HCT116 (cell line): ENCODE results near the gene CYSRT1. TPM values are rescaled to one million over a fixed set of nuclear protein-coding genes. Genes with fewer than 3 reads are reported as not detected.

Experiments used
- ATAC-seq: fragments of 200-7000 bp; cut with Tn5 transposase; 2 replicates; pipeline ENCODE4 v1.9.1; 2020; ENCODE audit warnings: mild to moderate bottlenecking, moderate library complexity
- BruUV-seq: library from RNA; stranded (reverse); fragments of 400-500 nt; replicated peaks from 2 replicates; lab custom pipeline; 2021; lab: Mats Ljungman, UMichigan
- CTCF ChIA-PET: fragments of 300-600 bp; sonication (Branson Sonifier 250); formaldehyde crosslinking; loops from one replicate; lab custom pipeline; 2021; ENCODE audit warnings: antibody characterized with exemption; lab: Charles Lee
- POLR2A ChIA-PET: fragments of 300-600, 350-600 bp; sonication (Branson Sonifier 250); formaldehyde crosslinking; loops from one replicate; lab custom pipeline; 2021; ENCODE audit warnings: antibody characterized with exemption; lab: Charles Lee
- RAD21 ChIA-PET, 2 experiments: fragments of 300-600 bp; sonication (Branson Sonifier 250); formaldehyde crosslinking; loops; one replicate each; lab custom pipeline; 2023; ENCODE audit warnings: low total read pairs in 2 of 2; ENCODE audit not compliant: uncharacterized antibody in 2 of 2, unreplicated experiment in 2 of 2, low non-redundant PET in 1 of 2; lab: Charles Lee
- DNase-seq: peaks from one replicate; pipeline ENCODE4 v3.0.0-alpha.2; 2010; ENCODE audit warnings: low read depth, low spot score
- H2AFZ ChIP-seq: fragments of 200-600 bp; shearing (Covaris generic), sonication (generic); 2 replicates; pipeline ENCODE4 v1.6.1; 2017; ENCODE audit warnings: low read depth, mixed run types, mixed read lengths, antibody characterized with exemption, low read length; ENCODE audit not compliant: poor library complexity, severe bottlenecking
- H3K27ac ChIP-seq: 2 replicates; pipeline ENCODE4 v1.5.1; 2012; ENCODE audit warnings: low read depth, low read length
- H3K27me3 ChIP-seq: fragments of 200-600 bp; sonication (generic); 2 replicates; pipeline ENCODE4 v1.6.1; 2016; ENCODE audit warnings: mixed run types, low read length, mixed read lengths; ENCODE audit not compliant: insufficient read depth
- H3K36me3 ChIP-seq, 2 experiments: fragments of 200-500 bp in 1 of 2; fragments of 200-600 bp in 1 of 2; sonication (Bioruptor generic) in 1 of 2; sonication (generic) in 1 of 2; 2 replicates each; pipeline versions ENCODE4 v1.5.1 to v1.6.1; 2014 to 2016; ENCODE audit warnings: low read length in 2 of 2, inconsistent platforms in 1 of 2, mixed read lengths in 1 of 2, mixed run types in 1 of 2; ENCODE audit not compliant: insufficient read depth in 2 of 2, control insufficient read depth in 1 of 2
- H3K4me1 ChIP-seq, 2 experiments: fragments of 200-600 bp in 1 of 2; sonication (generic) in 1 of 2; 2 replicates each; pipeline versions ENCODE4 v1.5.1 to v1.6.1; 2012 to 2017; ENCODE audit warnings: low read length in 2 of 2, inconsistent platforms in 1 of 2, mild to moderate bottlenecking in 1 of 2, mixed read lengths in 1 of 2, mixed run types in 1 of 2, moderate library complexity in 1 of 2; ENCODE audit not compliant: insufficient read depth in 2 of 2, control insufficient read depth in 1 of 2
- H3K4me2 ChIP-seq: fragments of 200-600 bp; sonication (generic); 2 replicates; pipeline ENCODE4 v1.6.1; 2017; ENCODE audit warnings: mixed run types, low read length, mixed read lengths
- H3K4me3 ChIP-seq, 2 experiments: fragments of 200-600 bp in 1 of 2; sonication (generic) in 1 of 2; replicated peaks in 1 of 2; 2 replicates each; pipeline ENCODE4 v1.5.1; 2011 to 2016; ENCODE audit warnings: low read length in 2 of 2, control low read depth in 1 of 2, low read depth in 1 of 2, mild to moderate bottlenecking in 1 of 2, mixed read lengths in 1 of 2, mixed run types in 1 of 2
- H3K79me2 ChIP-seq: fragments of 200-600 bp; sonication (generic); 2 replicates; pipeline ENCODE4 v1.6.1; 2017; ENCODE audit warnings: mild to moderate bottlenecking, mixed run types, low read length, moderate library complexity, mixed read lengths; ENCODE audit not compliant: insufficient read depth
- H3K9ac ChIP-seq: fragments of 200-600 bp; sonication (generic); 2 replicates; pipeline ENCODE4 v1.6.1; 2016; ENCODE audit warnings: low read length, mixed read lengths
- H3K9me2 ChIP-seq: fragments of 200-600 bp; sonication (generic), shearing (Covaris generic); 2 replicates; pipeline ENCODE4 v1.6.1; 2017; ENCODE audit warnings: mixed run types, mild to moderate bottlenecking, moderate library complexity; ENCODE audit not compliant: insufficient read depth
- H3K9me3 ChIP-seq, 2 experiments: fragments of 200-500 bp in 1 of 2; fragments of 200-600 bp in 1 of 2; sonication (Bioruptor generic) in 1 of 2; sonication (generic) in 1 of 2; 2 replicates each; pipeline ENCODE4 v1.6.1; 2014 to 2017; ENCODE audit warnings: low read length in 2 of 2, mixed read lengths in 2 of 2, inconsistent platforms in 1 of 2, low read depth in 1 of 2, mild to moderate bottlenecking in 1 of 2, mixed run types in 1 of 2, moderate library complexity in 1 of 2; ENCODE audit not compliant: control insufficient read depth in 1 of 2, insufficient read depth in 1 of 2
- H4K20me1 ChIP-seq: fragments of 200-600 bp; sonication (generic), shearing (Covaris generic); 2 replicates; pipeline ENCODE4 v1.6.1; 2017; ENCODE audit warnings: mixed run types, mild to moderate bottlenecking, moderate library complexity; ENCODE audit not compliant: insufficient read depth
- CTCF ChIP-seq, 3 experiments: fragments of 200-600 bp in 1 of 3; sonication (generic) in 1 of 3; IDR thresholded peaks in 2 of 3; conservative IDR thresholded peaks in 1 of 3; 2 replicates each; pipeline ENCODE4 v1.5.1; 2012 to 2017; ENCODE audit warnings: low read depth in 2 of 3, low read length in 2 of 3, antibody characterized with exemption in 1 of 3, borderline replicate concordance in 1 of 3, control low read depth in 1 of 3, mild to moderate bottlenecking in 1 of 3, mixed read lengths in 1 of 3, mixed run types in 1 of 3, moderate library complexity in 1 of 3; ENCODE audit not compliant: insufficient read depth in 1 of 3
- FOSL1 ChIP-seq: IDR thresholded peaks from 2 replicates; pipeline ENCODE4 v1.6.1; 2012; ENCODE audit warnings: low read depth
- POLR2A ChIP-seq: IDR thresholded peaks from 2 replicates; pipeline ENCODE4 v1.7.0; 2011; ENCODE audit warnings: borderline replicate concordance; ENCODE audit not compliant: insufficient read depth, insufficient read length; ENCODE audit errors: extremely low read depth
- POLR2AphosphoS5 ChIP-seq: IDR thresholded peaks from 2 replicates; pipeline ENCODE4 v1.6.1; 2011; ENCODE audit warnings: mild to moderate bottlenecking, low read depth, low read length, moderate library complexity
- TCF7L2 ChIP-seq: IDR thresholded peaks from 2 replicates; pipeline ENCODE4 v1.7.0; 2011; ENCODE audit warnings: borderline replicate concordance, inconsistent platforms; ENCODE audit not compliant: insufficient read depth, insufficient read length; ENCODE audit errors: extremely low read depth
- YY1 ChIP-seq: IDR thresholded peaks from 2 replicates; pipeline ENCODE4 v1.6.1; 2011; ENCODE audit warnings: low read length, low read depth, moderate library complexity, mild to moderate bottlenecking; ENCODE audit not compliant: insufficient replicate concordance; ENCODE audit errors: extremely low read depth
- ZFX ChIP-seq: fragments of 450-650 bp; IDR thresholded peaks from 2 replicates; pipeline ENCODE4 v1.6.1; 2017
- ZNF274 ChIP-seq: fragments of 200-500 bp; sonication (Bioruptor generic); IDR thresholded peaks from 2 replicates; pipeline ENCODE4 v1.6.1; 2014; ENCODE audit warnings: mild to moderate bottlenecking, low read depth, low read length, inconsistent platforms
- intact Hi-C: fragments of 100-400 bp; cut with micrococcal nuclease; formaldehyde crosslinking; loops from 2 replicates; pipeline ENCODE4 v1.10.0; 2022
- total RNA-seq: library from RNA; stranded (reverse); gene quantifications from one replicate; pipeline ENCODE4 v1.2.1, GENCODE V29; 2021; ENCODE audit not compliant: unreplicated experiment
- TF ChIP-seq, protein P1 (sequence below): IDR thresholded peaks from 2 replicates; pipeline ENCODE4 v1.6.1; 2012

The CYSRT1 gene
- total RNA-seq, 1 experiment from 2014 or later, result 4.3 TPM

- H3K27ac ChIP-seq, result peak within 1 kb of the TSS; percentile 85
- H3K79me2 ChIP-seq, result peaks cover 44% of the 10 kb centered on the region
- 0 out of 4 replicates have a peak, but pooled peaks cover 0 to 3% of the 10 kb centered on the region in 2 experiments for H3K36me3 ChIP-seq
- H2AFZ ChIP-seq, result no peak within 1 kb of the TSS
- ChIA-PET POLR2A (interaction anchor here (0.8 to 1.2 kb wide), 12 partner anchors 10 to 132 kb away, joined by 3 to 17 read pairs (median 4); partner anchors contain the start of genes ANAPC2, MAN1B1, RNF224 and SSNA1), CTCF (interaction anchor here (0.5 to 2.0 kb wide), 6 partner anchors 12 to 151 kb away, joined by 3 to 7 read pairs (median 3); partner anchors contain the start of genes CYSRT1 and RNF224), RAD21 (interaction anchor here in 1 of 2 experiments (1.1 kb wide), 1 partner anchor 11 kb away, joined by 4 read pairs; the partner anchor contains the start of gene SSNA1)
- peak; percentile 95 for TF ChIP-seq POLR2A
- no peak for TF ChIP-seq TCF7L2
- TF ChIP-seq, protein P1, sequence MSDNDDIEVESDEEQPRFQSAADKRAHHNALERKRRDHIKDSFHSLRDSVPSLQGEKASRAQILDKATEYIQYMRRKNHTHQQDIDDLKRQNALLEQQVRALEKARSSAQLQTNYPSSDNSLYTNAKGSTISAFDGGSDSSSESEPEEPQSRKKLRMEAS, result no peak
- peak; percentile 88 for TF ChIP-seq YY1
- TF ChIP-seq ZFX, result peak; percentile 71; the same call in 1 of the 2 replicates
- TF ChIP-seq ZNF274, result no peak
- TF ChIP-seq CTCF (IDR thresholded peaks at IDR 0.05 in 2 of 3, conservative IDR thresholded peaks at IDR 0.05 in 1 of 3; ENCODE audit: borderline replicate concordance in 1 of 3, insufficient read depth in 1 of 3, low read depth in 2 of 3, low read length in 2 of 3), result no peak
- no peak for TF ChIP-seq FOSL1
- TF ChIP-seq POLR2AphosphoS5, result peak; percentile 99
- BruUV-seq, result no TSS peak
- intact Hi-C loops, result loop anchor here (1.0 kb wide), 1 partner anchor 41 kb away; the partner anchor contains the start of gene TUBB4B
- H3K9me3 ChIP-seq, result no peaks in the 10 kb centered on the region
- ATAC-seq (peak; percentile 93), DNase-seq (peak; percentile 96)
- H3K9me2 ChIP-seq, result no peaks in the 10 kb centered on the region
- H3K4me3 ChIP-seq, result peak within 1 kb of the TSS; percentile 61 to 81
- H3K27me3 ChIP-seq, result no peaks in the 10 kb centered on the region
- H4K20me1 ChIP-seq, result no peaks in the 10 kb centered on the region
- peak within 1 kb of the TSS; percentile 77 for H3K9ac ChIP-seq
- H3K4me2 ChIP-seq, result peak within 1 kb of the TSS; percentile 95
- peaks cover 32 to 54% of the 10 kb centered on the region in 2 experiments for H3K4me1 ChIP-seq
These were observed 24.4 kb upstream of the CYSRT1 start, which contains the start of gene TPRN for GRCh38 chr9:137200311-137201204. TPRN (minus strand) TSS chr9:137200741; CDS start chr9:137200711, 30 bp downstream.
